Testis (tissue), 2 donors: ENCODE data around the gene ZNF425.

Experiments used
- POLR2A ChIP-seq: fragments of 450-650 bp; IDR thresholded peaks from one replicate; pipeline ENCODE4 v1.6.1; 2017; ENCODE audit warnings: antibody characterized with exemption, mild to moderate bottlenecking, moderate library complexity
- TF ChIP-seq, protein P1 (sequence below), 3 experiments: fragments of 450-650 bp in 2 of 3; fragments of 200-600 bp in 1 of 3; sonication (generic) in 1 of 3; IDR thresholded peaks; one replicate each; pipeline ENCODE4 v1.5.1; 2016 to 2019; ENCODE audit warnings: antibody characterized with exemption in 3 of 3, mild to moderate bottlenecking in 2 of 3, moderate library complexity in 1 of 3

DNA sequence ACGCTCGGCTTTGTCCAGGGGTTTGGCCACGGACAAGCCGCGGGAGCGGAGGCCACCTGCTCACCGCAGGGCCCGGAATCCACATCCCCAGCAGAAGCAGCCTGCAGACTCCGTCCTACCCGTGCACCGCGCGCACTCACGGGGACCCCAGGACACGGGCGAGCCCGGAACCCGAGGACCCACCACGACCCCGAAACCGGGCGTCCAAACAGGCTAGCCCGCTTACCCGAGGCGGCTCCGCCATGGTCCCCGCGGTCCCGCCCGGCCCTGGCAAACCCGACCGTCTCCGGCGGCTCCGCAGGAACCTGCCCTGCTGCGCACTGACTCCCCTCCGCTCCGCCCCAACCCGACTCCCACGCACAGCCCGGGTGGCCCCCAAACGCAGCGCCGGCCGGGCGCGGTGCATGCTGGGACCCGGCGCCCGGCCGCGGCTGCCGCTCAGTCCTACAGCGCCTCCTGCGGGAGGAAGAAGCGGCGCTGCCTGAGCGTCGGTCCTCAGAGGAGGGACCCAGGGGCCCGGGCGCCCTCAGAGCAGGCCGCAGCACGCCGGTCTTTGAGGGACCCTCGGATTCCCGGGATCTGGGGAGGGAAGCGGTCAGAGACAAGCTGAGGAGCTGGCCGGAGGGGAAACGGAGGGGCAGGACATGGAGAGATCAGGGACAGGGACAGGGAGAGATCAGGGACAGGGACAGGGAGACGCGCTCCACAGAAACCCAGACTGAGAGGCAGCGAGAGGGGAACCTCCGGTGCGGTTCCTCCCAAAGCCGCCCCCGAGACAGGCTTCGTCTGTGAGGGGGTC, 35.5 kb downstream of the ZNF425 start, which contains the start of gene ZNF786:
- TF ChIP-seq, protein P1, sequence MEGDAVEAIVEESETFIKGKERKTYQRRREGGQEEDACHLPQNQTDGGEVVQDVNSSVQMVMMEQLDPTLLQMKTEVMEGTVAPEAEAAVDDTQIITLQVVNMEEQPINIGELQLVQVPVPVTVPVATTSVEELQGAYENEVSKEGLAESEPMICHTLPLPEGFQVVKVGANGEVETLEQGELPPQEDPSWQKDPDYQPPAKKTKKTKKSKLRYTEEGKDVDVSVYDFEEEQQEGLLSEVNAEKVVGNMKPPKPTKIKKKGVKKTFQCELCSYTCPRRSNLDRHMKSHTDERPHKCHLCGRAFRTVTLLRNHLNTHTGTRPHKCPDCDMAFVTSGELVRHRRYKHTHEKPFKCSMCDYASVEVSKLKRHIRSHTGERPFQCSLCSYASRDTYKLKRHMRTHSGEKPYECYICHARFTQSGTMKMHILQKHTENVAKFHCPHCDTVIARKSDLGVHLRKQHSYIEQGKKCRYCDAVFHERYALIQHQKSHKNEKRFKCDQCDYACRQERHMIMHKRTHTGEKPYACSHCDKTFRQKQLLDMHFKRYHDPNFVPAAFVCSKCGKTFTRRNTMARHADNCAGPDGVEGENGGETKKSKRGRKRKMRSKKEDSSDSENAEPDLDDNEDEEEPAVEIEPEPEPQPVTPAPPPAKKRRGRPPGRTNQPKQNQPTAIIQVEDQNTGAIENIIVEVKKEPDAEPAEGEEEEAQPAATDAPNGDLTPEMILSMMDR (IDR thresholded peaks at IDR 0.05): peak; percentile 86 to 97 (median 95)
- TF ChIP-seq POLR2A: peak; percentile 29
